PC-3 (cell line): Measurements from ENCODE around the gene MYO1C. TPM values are rescaled to one million over a fixed set of nuclear protein-coding genes. Genes with fewer than 3 reads are reported as not detected.

Experiments
- ATAC-seq: fragments of 200-7000 bp; cut with Tn5 transposase; 2 replicates; pipeline ENCODE4 v1.9.1; 2020; ENCODE audit warnings: mild to moderate bottlenecking, moderate library complexity
- BruUV-seq: library from RNA; stranded (reverse); fragments of 400-500 nt; replicated peaks from 2 replicates; lab custom pipeline; 2021; lab: Mats Ljungman, UMichigan
- CTCF ChIA-PET: fragments of 300-600 bp; sonication (Branson Sonifier 250); formaldehyde crosslinking; loops from one replicate; lab custom pipeline; 2022; ENCODE audit warnings: antibody characterized with exemption; lab: Charles Lee
- POLR2A ChIA-PET: fragments of 300-600 bp; sonication (Branson Sonifier 250); formaldehyde crosslinking; loops from one replicate; lab custom pipeline; 2022; ENCODE audit warnings: antibody characterized with exemption; ENCODE audit not compliant: unreplicated experiment; lab: Charles Lee
- DNase-seq: peaks from one replicate; pipeline ENCODE4 v3.0.0-alpha.2; 2015
- H2AFZ ChIP-seq: fragments of 300-600 bp; sonication (generic); 2 replicates; pipeline ENCODE4 v1.6.0; 2016; ENCODE audit warnings: antibody characterized with exemption, low read length
- H3F3A ChIP-seq: fragments of 300-600 bp; sonication (generic); one replicate; pipeline ENCODE4 v1.6.0; 2017; ENCODE audit warnings: antibody characterized with exemption, low read length, control low read depth, mild to moderate bottlenecking; ENCODE audit not compliant: unreplicated experiment
- H3K27ac ChIP-seq: fragments of 300-600 bp; sonication (generic); 2 replicates; pipeline ENCODE4 v1.5.1; 2016; ENCODE audit warnings: mild to moderate bottlenecking, low read length
- H3K27me3 ChIP-seq: fragments of 300-600 bp; sonication (generic); 2 replicates; pipeline ENCODE4 v1.6.1; 2016; ENCODE audit warnings: low read length, mixed read lengths
- H3K36me3 ChIP-seq: fragments of 300-600 bp; sonication (generic); 2 replicates; pipeline ENCODE4 v1.6.1; 2016; ENCODE audit warnings: low read depth, mixed run types, low read length, mixed read lengths
- H3K4me1 ChIP-seq: fragments of 300-600 bp; sonication (generic); 2 replicates; pipeline ENCODE4 v1.5.1; 2016; ENCODE audit warnings: low read length; ENCODE audit not compliant: insufficient read depth
- H3K4me2 ChIP-seq: fragments of 300-600 bp; sonication (generic); 2 replicates; pipeline ENCODE4 v1.6.0; 2016; ENCODE audit warnings: low read length
- H3K4me3 ChIP-seq: fragments of 300-600 bp; sonication (generic); 2 replicates; pipeline ENCODE4 v1.5.1; 2016; ENCODE audit warnings: mild to moderate bottlenecking, low read length, mixed read lengths
- H3K79me2 ChIP-seq: fragments of 300-600 bp; sonication (generic); 2 replicates; pipeline ENCODE4 v1.6.1; 2017; ENCODE audit warnings: low read length, mixed read lengths
- H3K9ac ChIP-seq: fragments of 300-600 bp; sonication (generic); 2 replicates; pipeline ENCODE4 v1.6.0; 2016; ENCODE audit warnings: mild to moderate bottlenecking, low read length
- H3K9me2 ChIP-seq: fragments of 300-600 bp; sonication (generic); replicated peaks from 2 replicates; pipeline ENCODE4 v1.6.1; 2016; ENCODE audit warnings: mixed run types, low read length, mixed read lengths
- H3K9me3 ChIP-seq: fragments of 300-600 bp; sonication (generic); 2 replicates; pipeline ENCODE4 v1.6.1; 2016; ENCODE audit warnings: low read length, mixed read lengths
- H4K20me1 ChIP-seq: fragments of 300-600 bp; sonication (generic); 2 replicates; pipeline ENCODE4 v1.6.1; 2016; ENCODE audit warnings: low read length, mixed read lengths
- CTCF ChIP-seq: fragments of 300-600 bp; sonication (generic); conservative IDR thresholded peaks from 2 replicates; pipeline ENCODE4 v1.5.1; 2017; ENCODE audit warnings: antibody characterized with exemption, low read depth, mild to moderate bottlenecking, low read length
- EZH2 ChIP-seq: fragments of 300-600 bp; sonication (generic); IDR thresholded peaks from one replicate; pipeline ENCODE4 v1.6.1; 2017; ENCODE audit warnings: antibody characterized with exemption, mild to moderate bottlenecking, low read length; ENCODE audit not compliant: unreplicated experiment
- EZH2phosphoT487 ChIP-seq: fragments of 300-600 bp; sonication (generic); IDR thresholded peaks from 2 replicates; pipeline ENCODE4 v1.6.1; 2018; ENCODE audit warnings: mild to moderate bottlenecking, antibody characterized with exemption, low read length, borderline replicate concordance
- intact Hi-C: fragments of 100-400 bp; cut with micrococcal nuclease; formaldehyde crosslinking; loops from 2 replicates; pipeline ENCODE4 v1.9.0; 2023
- total RNA-seq: library from RNA; depleted of rRNA; stranded (reverse); fragments of >200 nt; gene quantifications from 2 replicates; pipeline ENCODE4 v1.2.3, GENCODE V29; 2014

Gene MYO1C
- total RNA-seq, 1 experiment from 2014 or later = 76.4 TPM

- Histone ChIP-seq H3K27me3 (no peaks in the 10 kb centered on the region), H3K36me3 (no peaks in the 10 kb centered on the region; the same call in 1 of the 2 replicates), H4K20me1 (no peaks in the 10 kb centered on the region), H3F3A (no peaks in the 10 kb centered on the region), H3K9me2 (no peaks in the 10 kb centered on the region), H3K9ac (no peak overlapping the region), H3K27ac (no peak overlapping the region), H3K79me2 (no peaks in the 10 kb centered on the region), H3K4me3 (no peak overlapping the region), H3K9me3 (no peaks in the 10 kb centered on the region), H3K4me2 (no peak overlapping the region), H2AFZ (no peak overlapping the region), H3K4me1 (no peaks in the 10 kb centered on the region)
- ChIA-PET POLR2A (no interaction called here), CTCF (no interaction called here)
- intact Hi-C loops = no loop called here
- ATAC-seq (no peak), DNase-seq (no peak)
- TF ChIP-seq EZH2 (no peak), EZH2phosphoT487 (no peak), CTCF (no peak)
- no TSS peak for BruUV-seq
Observed at GRCh38 chr17:1471490-1471889, 21.0 kb downstream of the MYO1C start.

GRCh38 chr17:1470755-1471462, 21.6 kb downstream of the MYO1C start:
- Histone ChIP-seq H3K79me2 (no peaks in the 10 kb centered on the region), H3K4me1 (no peaks in the 10 kb centered on the region), H3K27me3 (no peaks in the 10 kb centered on the region), H3K9me2 (no peaks in the 10 kb centered on the region), H3K4me3 (no peak overlapping the region), H3K4me2 (no peak overlapping the region), H3F3A (no peaks in the 10 kb centered on the region), H3K36me3 (no peaks in the 10 kb centered on the region), H3K27ac (no peak overlapping the region), H2AFZ (no peak overlapping the region), H3K9ac (no peak overlapping the region), H3K9me3 (no peaks in the 10 kb centered on the region), H4K20me1 (no peaks in the 10 kb centered on the region)
- POLR2A ChIA-PET = no interaction called here
- ATAC-seq = no peak
- TF ChIP-seq EZH2 (no peak), CTCF (no peak), EZH2phosphoT487 (no peak)
- DNase-seq = no peak
- CTCF ChIA-PET = no interaction called here
- intact Hi-C loops = no loop called here
- no TSS peak for BruUV-seq

GRCh38 chr17:1470071-1470754, 22.3 kb downstream of the MYO1C start:
- Histone ChIP-seq H3K27me3 (no peaks in the 10 kb centered on the region), H3K36me3 (no peaks in the 10 kb centered on the region), H3K4me1 (no peaks in the 10 kb centered on the region)

More at GRCh38 chr17:1470071-1470754, 22.3 kb downstream of the MYO1C start:
- intact Hi-C loops = no loop called here
- POLR2A ChIA-PET = no interaction called here
- no peaks in the 10 kb centered on the region for H3K9me3 ChIP-seq
- ATAC-seq = no peak
- H3K4me2 ChIP-seq = no peak overlapping the region
- no peaks in the 10 kb centered on the region for H3K9me2 ChIP-seq
- H3K4me3 ChIP-seq = no peak overlapping the region
- no peaks in the 10 kb centered on the region for H3F3A ChIP-seq
- H2AFZ ChIP-seq = no peak overlapping the region
- TF ChIP-seq EZH2 = no peak
- no peak for TF ChIP-seq EZH2phosphoT487
- no peak for TF ChIP-seq CTCF
- no TSS peak for BruUV-seq
- H4K20me1 ChIP-seq = no peaks in the 10 kb centered on the region
- H3K79me2 ChIP-seq = no peaks in the 10 kb centered on the region
- CTCF ChIA-PET = no interaction called here
- no peak for DNase-seq
- H3K27ac ChIP-seq = no peak overlapping the region
- H3K9ac ChIP-seq = no peak overlapping the region
